Stimulated activated CD4-positive, alpha-beta T cell treated with anti-CD3 and anti-CD28 coated beads, TNF-alpha, amount 100 ng/mL, for 4 hours (primary cell): ENCODE data around the gene DSTN.
"Not testable (repeated sequence)": the region's sequence is repeated elsewhere in the genome, so short reads cannot be mapped to it uniquely, and the experiment has no call there.

Source experiments
- DNase-seq, 3 experiments: peaks; one replicate each; pipeline ENCODE4 v3.0.0-alpha.2; 2020; ENCODE audit warnings: low read depth in 3 of 3

Gene DSTN

DNA sequence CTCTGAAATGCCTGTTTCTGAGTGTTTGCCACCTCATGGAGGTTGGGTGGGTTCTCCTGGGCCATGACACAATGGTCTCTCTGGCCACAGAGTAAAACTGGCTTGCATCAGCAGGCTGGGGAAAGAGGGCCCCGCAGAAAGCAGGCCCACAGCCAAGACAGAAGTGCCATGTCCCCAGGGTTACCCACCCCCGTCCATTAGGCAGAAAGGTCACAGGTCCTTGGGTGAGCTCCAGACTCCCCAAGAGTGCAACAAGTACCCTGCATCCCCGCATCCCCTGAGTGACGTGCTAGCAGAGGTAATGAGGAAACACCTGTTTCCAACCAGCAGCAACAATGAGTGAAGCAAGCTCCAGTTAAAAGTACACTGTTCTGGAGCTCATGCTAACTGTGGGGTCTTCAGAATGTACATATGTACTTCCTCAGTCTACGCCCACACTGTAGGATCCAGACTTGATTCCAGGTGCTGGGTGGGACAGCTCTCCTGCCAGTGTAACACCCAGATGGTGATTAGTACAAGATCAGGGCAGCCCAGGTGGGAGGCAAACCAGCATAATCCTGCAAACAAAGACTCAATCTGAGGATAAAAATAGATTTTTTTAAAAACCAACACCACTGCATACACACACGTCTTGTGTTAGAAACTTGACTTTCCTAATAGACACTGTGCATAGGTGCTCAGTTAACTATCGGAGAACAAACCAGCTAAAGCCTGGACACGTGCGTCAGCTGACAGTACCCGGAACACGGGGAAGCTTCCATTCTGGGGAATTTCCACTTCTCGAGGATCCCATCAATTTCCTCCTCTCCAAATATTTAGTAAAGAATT, 80.6 kb downstream of the DSTN start:
- DNase-seq: no peak

DNA sequence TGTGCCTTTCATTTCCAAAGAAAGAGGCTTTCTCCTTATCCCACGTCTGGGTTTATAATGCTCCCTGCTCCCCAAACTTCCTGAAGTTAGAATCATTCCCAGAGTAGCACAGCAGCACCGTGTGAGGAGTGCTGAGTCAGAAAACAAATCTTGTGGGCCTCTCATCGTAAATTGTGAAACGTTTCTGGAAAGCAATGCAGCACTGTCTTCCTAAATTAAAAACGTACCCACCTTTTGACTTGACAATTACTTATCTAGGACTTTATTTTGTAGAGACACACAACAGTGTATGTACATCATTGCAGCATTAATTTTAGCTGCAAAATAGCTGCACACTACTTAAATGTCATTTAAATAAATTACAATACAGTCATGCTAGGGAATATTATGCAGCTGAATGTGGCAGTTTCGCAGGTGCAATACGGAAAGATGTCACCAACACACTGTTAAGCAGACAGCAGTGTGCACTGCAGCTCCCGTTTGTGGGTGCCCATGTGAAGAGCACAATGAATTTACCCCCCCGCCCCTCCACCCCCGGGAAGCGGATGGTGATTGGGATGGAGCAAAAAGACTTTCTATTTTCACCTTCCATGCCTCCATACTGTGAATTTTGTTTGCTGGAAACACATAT, 81.4 kb downstream of the DSTN start:
- DNase-seq: no peak

DNA sequence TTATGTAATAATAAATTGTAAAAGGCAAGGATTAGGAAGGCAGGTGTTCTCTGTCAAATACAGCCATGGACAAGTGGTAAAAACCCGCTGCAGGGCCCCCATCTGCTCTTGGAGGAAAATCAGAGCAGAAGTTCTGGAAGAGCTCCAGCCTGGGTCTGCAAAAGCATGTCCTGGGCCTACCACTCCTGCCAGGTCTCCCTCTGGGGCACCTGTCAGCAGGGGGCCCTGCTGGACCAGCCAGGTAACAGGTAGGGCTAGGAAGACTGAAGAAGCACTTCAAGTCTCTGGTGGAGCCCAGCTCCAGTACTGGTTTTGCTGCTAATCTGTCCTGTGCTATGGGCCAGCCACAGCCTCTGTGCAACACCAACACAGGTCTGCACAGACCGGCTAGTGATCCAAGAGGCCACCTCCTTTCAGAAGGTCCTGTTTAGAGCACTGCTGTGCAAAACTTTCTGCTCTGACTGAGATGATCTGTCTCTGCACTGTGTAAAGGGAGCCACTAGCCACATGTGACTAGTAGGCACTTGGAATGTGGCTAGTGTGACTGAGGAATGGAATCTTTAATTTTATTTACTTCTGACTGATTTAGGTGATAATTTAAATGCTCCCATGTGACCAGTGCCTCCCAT, 82.0 kb downstream of the DSTN start:
- DNase-seq: no peak

DNA sequence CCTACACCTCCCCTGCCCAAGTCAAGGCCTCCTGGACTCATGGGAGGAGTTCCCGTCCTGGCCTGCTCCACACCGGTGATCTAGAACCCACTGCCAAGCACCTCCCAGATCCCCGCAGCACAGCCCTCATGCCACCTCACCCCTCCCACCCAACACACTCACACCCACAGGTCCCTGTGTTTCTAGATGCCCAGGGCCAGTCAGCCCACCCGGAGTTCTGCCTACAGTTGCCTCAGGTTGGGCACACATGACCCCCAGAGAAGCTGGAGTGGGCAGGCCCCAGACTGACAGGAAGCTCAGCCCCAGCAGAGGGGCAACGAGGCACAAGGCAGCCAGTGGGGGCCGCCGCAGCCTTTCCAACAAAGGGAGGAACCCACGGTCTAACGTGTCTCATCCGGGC, 82.5 kb downstream of the DSTN start:
- no peak for DNase-seq

DNA sequence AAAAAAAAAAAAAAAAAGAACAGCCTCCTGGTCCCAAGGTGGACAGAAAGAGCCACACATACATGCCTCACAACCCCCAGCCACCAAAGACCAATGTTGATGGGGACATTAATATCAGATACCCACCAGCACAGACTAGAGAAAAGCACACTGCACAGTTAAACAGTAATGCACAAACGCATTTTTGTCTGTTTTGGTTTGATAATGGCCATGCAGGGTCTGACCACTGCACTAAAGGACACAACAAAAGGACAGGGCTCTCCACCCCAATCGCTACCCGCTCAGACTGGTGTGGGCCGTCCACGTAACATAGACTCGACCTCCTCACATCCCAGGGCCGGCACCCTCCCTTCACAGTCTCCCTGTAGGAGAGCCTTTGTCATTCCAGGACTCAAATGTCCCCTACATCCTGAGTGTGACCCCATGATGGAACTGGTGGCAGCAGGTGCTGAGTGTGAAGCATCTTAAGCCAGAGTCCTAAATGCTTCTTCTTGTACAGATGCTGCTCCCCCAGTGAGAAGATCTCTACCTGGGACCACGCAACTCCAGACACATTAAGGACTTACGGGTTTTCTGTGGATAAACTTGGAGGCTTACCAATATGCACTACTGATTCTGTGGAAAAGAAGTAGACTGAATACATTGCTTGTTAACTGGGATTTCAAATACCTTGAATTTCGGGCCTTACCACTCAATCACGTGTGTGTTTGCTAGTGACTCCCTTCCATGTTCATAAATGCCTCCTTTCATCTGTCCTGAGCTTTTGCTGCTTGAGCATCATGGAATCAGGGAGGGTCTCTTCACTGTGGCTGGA, 84.2 kb downstream of the DSTN start:
- no peak for DNase-seq

DNA sequence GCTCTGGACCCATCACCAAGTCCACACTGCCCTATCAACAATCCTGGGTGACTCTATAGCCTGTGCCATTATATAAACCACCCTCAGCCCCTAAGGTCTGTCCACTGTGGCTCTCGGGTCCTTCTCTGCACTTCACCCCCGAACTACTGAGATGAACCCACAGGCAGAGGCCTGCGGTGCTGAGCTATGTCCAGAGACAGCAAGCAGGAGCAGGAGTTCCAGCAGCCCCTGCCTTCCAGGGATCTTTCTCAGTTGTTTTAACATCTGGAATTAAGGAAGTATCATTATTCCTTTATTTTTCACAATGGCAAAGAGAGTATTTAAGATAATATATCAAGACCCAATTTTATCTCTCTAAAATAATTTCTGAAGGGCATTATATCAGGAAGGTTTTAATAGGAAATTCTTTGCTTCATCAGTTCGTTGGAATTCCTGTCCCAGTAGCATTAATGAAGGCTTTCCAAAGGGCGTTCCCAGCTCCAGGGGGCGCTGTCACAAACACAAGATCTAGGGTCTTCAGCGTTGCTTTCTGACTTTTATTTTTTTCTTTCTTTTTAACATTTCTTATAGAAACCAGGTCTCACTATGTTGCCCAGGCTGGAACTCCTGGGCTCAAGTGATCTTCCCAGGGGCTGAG, 84.9 kb downstream of the DSTN start:
- DNase-seq: no peak

DNA sequence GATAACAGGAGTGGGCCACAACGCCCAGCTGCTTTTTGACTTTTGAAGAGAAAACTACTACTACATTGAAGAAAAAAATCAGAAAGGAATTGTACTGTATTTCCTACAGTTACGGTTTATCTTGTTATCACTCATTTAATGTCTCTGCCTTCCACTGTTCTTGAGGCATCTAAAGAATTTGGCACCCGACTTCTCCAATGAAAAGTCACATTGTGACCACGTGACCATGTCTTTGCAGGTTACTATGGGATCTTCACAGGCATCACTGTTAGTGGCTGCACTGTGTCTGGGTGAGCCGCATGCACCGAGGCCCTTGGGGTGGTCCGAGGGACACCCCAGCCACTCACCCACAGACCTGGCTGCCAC, 85.4 kb downstream of the DSTN start:
- no peak for DNase-seq

DNA sequence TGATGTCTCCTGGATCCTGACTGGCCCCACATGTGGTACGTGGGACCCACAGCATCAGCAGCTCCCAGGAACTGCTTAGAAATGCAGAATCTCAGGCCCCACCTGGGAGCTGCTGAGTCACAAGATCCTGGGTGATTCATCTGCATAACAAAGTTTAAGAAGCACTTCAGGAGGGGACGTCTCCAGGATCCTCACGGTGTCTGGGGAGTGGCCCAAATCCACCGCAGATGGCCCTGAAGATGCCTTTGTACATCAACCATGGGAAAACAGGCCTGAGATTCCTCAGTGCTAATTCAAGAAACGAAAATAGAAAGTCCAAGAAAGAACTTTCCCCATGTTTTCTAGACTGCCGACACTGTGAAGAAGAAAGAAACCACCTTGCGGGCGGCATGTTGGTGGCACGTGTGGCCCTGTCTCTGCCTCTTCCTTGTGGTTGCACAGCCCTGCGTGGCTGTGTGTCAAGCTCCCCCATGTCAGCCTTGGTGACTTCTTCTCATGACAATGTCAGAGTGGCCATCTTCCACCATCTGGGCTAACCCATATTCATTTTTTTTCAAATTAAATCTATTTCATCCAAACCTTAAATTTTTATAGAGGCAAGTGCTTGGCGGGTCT, 86.1 kb downstream of the DSTN start:
- DNase-seq: no peak

DNA sequence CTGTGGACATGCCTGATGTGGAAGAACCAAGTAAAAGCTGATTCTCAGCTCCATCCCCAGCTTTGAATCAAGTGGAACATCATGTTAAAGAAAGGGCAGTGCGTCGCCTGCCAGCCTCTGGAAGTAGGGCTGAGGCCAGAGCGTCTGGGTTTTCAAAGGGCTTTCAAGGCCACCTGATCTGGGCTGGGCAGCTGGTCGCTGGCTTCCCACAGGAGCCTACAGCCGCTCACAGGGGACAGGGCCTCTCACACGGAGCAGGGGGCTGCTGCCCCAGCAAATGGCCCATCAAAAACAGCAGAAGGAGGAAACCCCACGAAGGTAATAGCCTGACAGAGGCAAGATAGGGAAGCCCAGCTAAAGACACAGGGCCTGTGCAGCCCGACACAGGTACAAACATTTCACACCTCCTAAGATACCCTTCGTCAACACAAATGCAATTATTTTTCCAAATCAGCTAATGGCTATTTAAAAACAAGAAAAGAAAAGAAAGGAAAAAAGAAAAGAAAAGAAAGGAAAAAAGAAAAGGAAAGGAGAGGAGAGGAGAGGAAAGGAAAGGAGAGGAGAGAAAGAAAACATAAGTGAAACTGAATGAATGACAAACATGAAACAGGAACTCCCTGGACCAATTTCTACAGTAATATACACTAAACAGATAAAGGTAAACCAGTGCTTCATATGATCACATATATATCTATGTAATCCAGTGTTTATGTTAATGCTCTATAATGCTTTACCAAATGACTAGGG, 87.4 kb downstream of the DSTN start:
- DNase-seq: no peak

DNA sequence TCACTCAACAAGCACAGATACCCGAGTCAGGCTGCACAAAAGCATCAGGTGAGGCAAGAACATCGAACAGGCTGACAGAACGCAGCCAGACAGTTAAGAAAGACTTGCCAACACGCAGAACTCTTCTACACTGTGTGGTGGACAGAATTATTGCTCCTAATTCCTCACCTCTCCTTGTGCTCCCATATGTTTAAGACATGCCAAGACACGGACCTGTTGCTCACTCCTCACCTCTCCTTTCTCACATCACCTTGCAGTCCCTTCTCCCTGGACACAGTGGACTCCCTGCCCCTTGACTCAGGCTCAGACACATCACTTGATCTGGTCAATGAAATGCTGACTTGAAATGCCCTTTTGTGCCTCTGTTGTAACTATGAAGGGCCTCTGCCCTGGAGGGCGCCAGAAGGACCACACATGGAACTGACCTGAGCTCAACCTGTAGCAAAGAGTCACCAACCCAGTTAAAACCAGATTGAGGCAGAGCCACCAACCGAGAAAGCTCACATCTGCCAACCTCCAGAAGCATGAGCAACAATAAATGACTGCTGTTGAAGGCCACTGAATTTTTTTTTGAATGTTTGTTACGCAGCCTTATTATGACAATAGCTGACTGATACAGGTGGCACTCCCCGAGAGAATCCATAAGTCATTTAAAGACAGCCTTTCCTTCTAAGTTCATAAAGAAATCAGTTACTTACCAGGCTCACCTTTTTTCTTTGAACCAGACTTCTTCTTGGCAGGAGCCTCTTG, 88.2 kb downstream of the DSTN start:
- no peak for DNase-seq

DNA sequence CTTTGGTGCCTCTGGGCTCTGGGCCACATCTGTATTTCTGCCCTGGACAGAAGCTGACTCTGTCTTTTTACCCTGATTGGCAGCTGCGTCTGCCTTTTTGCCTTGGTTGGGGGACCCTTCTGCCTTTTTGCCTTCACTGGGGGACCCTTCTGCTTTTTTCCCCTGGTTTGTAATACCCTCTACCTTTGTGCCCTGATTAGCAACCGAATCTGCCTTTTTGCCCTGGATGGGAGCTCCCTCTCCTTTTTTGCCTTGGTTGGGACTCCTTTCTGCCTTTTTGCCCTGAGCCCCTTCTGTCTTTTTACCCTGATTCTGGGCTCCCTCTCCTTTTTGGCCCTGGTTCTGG, 88.7 kb downstream of the DSTN start:
- DNase-seq: no peak

DNA sequence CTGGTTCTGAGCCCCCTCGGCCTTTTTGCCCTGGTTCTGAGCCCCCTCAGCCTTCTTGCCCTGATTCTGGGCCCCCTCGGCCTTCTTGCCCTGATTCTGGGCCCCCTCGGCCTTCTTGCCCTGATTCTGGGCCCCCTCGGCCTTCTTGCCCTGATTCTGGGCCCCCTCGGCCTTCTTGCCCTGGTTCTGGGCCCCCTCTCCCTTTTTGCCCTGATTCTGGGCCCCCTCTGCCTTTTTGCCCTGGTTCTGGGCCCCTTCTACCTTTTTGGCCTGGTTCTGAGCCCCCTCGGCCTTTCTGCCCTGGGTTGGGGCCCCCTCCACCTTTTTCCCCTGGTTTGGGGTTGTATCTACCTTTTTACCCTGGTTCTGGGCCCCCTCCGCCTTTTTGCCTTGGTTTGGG, 89.5 kb downstream of the DSTN start:
- DNase-seq: not testable (repeated sequence)
